ENCODE data around the gene COA6.

Gene COA6

GRCh38 chr1:234393190-234393589, 19.9 kb downstream of the COA6 start:
- Histone ChIP-seq H3K36me3 (ENCODE audit: low read length) (peaks cover 9% of the 10 kb centered on the region; the same call in 1 of the 2 replicates), H3K27ac (ENCODE audit: low read depth, low read length) (no peak overlapping the region), H3K4me2 (ENCODE audit: low read depth, low read length, poor library complexity, severe bottlenecking) (no peak overlapping the region), H3K9me3 (ENCODE audit: insufficient read depth, low read length) (no peaks in the 10 kb centered on the region), H3K9me2 (replicated peaks; ENCODE audit: insufficient read depth, low read length) (no peaks in the 10 kb centered on the region), H3K4me3 (ENCODE audit: insufficient read depth, low read length, poor library complexity, severe bottlenecking) (no peak overlapping the region), H3F3A (ENCODE audit: insufficient read depth) (no peaks in the 10 kb centered on the region; the same call in 1 of the 2 replicates), H3K79me2 (ENCODE audit: insufficient read depth, low read length) (no peaks in the 10 kb centered on the region), H2AFZ (ENCODE audit: low read depth, low read length, severe bottlenecking) (no peak overlapping the region), H4K20me1 (ENCODE audit: low read depth, low read length) (no peaks in the 10 kb centered on the region), H3K27me3 (ENCODE audit: low read length) (no peaks in the 10 kb centered on the region), H3K9ac (ENCODE audit: low read length) (no peak overlapping the region)
- TF ChIP-seq, protein P1, sequence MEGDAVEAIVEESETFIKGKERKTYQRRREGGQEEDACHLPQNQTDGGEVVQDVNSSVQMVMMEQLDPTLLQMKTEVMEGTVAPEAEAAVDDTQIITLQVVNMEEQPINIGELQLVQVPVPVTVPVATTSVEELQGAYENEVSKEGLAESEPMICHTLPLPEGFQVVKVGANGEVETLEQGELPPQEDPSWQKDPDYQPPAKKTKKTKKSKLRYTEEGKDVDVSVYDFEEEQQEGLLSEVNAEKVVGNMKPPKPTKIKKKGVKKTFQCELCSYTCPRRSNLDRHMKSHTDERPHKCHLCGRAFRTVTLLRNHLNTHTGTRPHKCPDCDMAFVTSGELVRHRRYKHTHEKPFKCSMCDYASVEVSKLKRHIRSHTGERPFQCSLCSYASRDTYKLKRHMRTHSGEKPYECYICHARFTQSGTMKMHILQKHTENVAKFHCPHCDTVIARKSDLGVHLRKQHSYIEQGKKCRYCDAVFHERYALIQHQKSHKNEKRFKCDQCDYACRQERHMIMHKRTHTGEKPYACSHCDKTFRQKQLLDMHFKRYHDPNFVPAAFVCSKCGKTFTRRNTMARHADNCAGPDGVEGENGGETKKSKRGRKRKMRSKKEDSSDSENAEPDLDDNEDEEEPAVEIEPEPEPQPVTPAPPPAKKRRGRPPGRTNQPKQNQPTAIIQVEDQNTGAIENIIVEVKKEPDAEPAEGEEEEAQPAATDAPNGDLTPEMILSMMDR (IDR thresholded peaks at IDR 0.05; ENCODE audit: insufficient read depth, low read length, poor library complexity, severe bottlenecking), result no peak
- TF ChIP-seq EZH2phosphoT487 (conservative IDR thresholded peaks at IDR 0.05; ENCODE audit: low read length), result no peak

- H3K4me3 ChIP-seq (ENCODE audit: insufficient read depth, low read length, poor library complexity, severe bottlenecking), result no peak overlapping the region
- no peaks in the 10 kb centered on the region for H3K27me3 ChIP-seq (ENCODE audit: low read length)
- H3K9me2 ChIP-seq (replicated peaks; ENCODE audit: insufficient read depth, low read length), result no peaks in the 10 kb centered on the region
- peaks cover 10% of the 10 kb centered on the region; the same call in 1 of the 2 replicates for H3K36me3 ChIP-seq (ENCODE audit: low read length)
- no peaks in the 10 kb centered on the region for H3K79me2 ChIP-seq (ENCODE audit: insufficient read depth, low read length)
- no peaks in the 10 kb centered on the region for H4K20me1 ChIP-seq (ENCODE audit: low read depth, low read length)
- H3F3A ChIP-seq (ENCODE audit: insufficient read depth), result peaks cover 7% of the 10 kb centered on the region
- no peak overlapping the region for H3K9ac ChIP-seq (ENCODE audit: low read length)
- no peak overlapping the region for H3K27ac ChIP-seq (ENCODE audit: low read depth, low read length)
- no peak overlapping the region for H3K4me2 ChIP-seq (ENCODE audit: low read depth, low read length, poor library complexity, severe bottlenecking)
- no peak overlapping the region for H2AFZ ChIP-seq (ENCODE audit: low read depth, low read length, severe bottlenecking)
- no peaks in the 10 kb centered on the region for H3K9me3 ChIP-seq (ENCODE audit: insufficient read depth, low read length)
- no peak for TF ChIP-seq EZH2phosphoT487 (conservative IDR thresholded peaks at IDR 0.05; ENCODE audit: low read length)
- TF ChIP-seq, protein P1 (IDR thresholded peaks at IDR 0.05; ENCODE audit: insufficient read depth, low read length, poor library complexity, severe bottlenecking), result no peak
Observed at GRCh38 chr1:234395297-234395696, 22.0 kb downstream of the COA6 start.

DNA sequence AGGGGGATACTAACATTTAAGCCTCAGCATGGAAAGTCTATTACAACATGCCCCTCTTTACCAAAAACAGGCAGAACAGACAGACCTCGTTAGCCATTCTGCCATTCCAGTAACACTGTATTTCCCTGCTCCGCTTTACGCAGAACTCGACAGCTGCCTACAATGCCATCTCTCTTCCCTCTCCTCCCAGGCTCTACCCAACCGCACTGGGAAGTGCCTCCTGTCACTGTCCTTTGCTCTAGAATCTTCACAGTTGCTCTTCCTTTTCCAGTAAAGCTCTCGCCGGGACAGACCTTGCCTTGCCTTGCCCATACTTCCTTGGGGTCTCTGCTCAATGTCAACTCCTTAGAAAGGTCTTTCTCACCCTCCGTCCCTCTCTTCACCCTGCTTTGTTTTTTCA, 22.8 kb downstream of the COA6 start:
- Histone ChIP-seq H4K20me1 (ENCODE audit: low read depth, low read length) (no peaks in the 10 kb centered on the region), H3F3A (ENCODE audit: insufficient read depth) (peaks cover 15% of the 10 kb centered on the region), H3K9me3 (ENCODE audit: insufficient read depth, low read length) (no peaks in the 10 kb centered on the region), H3K27ac (ENCODE audit: low read depth, low read length) (no peak overlapping the region), H3K79me2 (ENCODE audit: insufficient read depth, low read length) (no peaks in the 10 kb centered on the region), H3K9ac (ENCODE audit: low read length) (no peak overlapping the region), H3K4me3 (ENCODE audit: insufficient read depth, low read length, poor library complexity, severe bottlenecking) (no peak overlapping the region), H3K36me3 (ENCODE audit: low read length) (peaks cover 16% of the 10 kb centered on the region), H3K9me2 (replicated peaks; ENCODE audit: insufficient read depth, low read length) (no peaks in the 10 kb centered on the region), H2AFZ (ENCODE audit: low read depth, low read length, severe bottlenecking) (no peak overlapping the region), H3K27me3 (ENCODE audit: low read length) (no peaks in the 10 kb centered on the region), H3K4me2 (ENCODE audit: low read depth, low read length, poor library complexity, severe bottlenecking) (no peak overlapping the region)
- TF ChIP-seq, protein P1 (IDR thresholded peaks at IDR 0.05; ENCODE audit: insufficient read depth, low read length, poor library complexity, severe bottlenecking), result no peak
- no peak for TF ChIP-seq EZH2phosphoT487 (conservative IDR thresholded peaks at IDR 0.05; ENCODE audit: low read length)

All from SU-DHL-6 (cell line).